DOHH2 (cell line): ENCODE results near the gene CEP112.

Experiments
- CTCF ChIP-seq: fragments of 200-600 bp; sonication (generic); IDR thresholded peaks from one replicate; pipeline ENCODE4 v1.5.1; 2014; ENCODE audit warnings: antibody characterized with exemption, mild to moderate bottlenecking, low read depth, low read length; ENCODE audit not compliant: poor library complexity, severe bottlenecking
- EZH2phosphoT487 ChIP-seq: fragments of 200-600 bp; sonication (generic); IDR thresholded peaks from 2 replicates; pipeline ENCODE4 v1.6.1; 2017; ENCODE audit warnings: borderline replicate concordance, mild to moderate bottlenecking, antibody characterized with exemption, low read length, moderate library complexity, mixed read lengths

GRCh38 chr17:65733314-65733713, 458.6 kb downstream of the CEP112 start:
- TF ChIP-seq CTCF, result no peak
- no peak for TF ChIP-seq EZH2phosphoT487
